ENCODE results near the gene ZNF260.

GRCh38 chr19:36489118-36489919, 38.8 kb downstream of the ZNF260 start, which contains the start of gene ZNF566:
- no peak for TF ChIP-seq CTCF (IDR thresholded peaks at IDR 0.05)
- peak; percentile 97 for TF ChIP-seq MAX (CRISPR knock-in tag; IDR thresholded peaks at IDR 0.05)
- peak; percentile 34; the same call in 1 of the 2 replicates for TF ChIP-seq SP1 (CRISPR knock-in tag; conservative IDR thresholded peaks at IDR 0.05)
- no peak for TF ChIP-seq ZNF532 (CRISPR knock-in tag; IDR thresholded peaks at IDR 0.05; ENCODE audit: borderline replicate concordance)
- TF ChIP-seq KAT7 (CRISPR knock-in tag; IDR thresholded peaks at IDR 0.05; ENCODE audit: borderline replicate concordance), result no peak
